ENCODE data around the gene TRPM7. TPM values are rescaled to one million over a fixed set of nuclear protein-coding genes. Genes with fewer than 3 reads are reported as not detected.

TRPM7 gene
- total and polyA plus RNA-seq, 2 donors, result 14.3 to 126 TPM

DNA sequence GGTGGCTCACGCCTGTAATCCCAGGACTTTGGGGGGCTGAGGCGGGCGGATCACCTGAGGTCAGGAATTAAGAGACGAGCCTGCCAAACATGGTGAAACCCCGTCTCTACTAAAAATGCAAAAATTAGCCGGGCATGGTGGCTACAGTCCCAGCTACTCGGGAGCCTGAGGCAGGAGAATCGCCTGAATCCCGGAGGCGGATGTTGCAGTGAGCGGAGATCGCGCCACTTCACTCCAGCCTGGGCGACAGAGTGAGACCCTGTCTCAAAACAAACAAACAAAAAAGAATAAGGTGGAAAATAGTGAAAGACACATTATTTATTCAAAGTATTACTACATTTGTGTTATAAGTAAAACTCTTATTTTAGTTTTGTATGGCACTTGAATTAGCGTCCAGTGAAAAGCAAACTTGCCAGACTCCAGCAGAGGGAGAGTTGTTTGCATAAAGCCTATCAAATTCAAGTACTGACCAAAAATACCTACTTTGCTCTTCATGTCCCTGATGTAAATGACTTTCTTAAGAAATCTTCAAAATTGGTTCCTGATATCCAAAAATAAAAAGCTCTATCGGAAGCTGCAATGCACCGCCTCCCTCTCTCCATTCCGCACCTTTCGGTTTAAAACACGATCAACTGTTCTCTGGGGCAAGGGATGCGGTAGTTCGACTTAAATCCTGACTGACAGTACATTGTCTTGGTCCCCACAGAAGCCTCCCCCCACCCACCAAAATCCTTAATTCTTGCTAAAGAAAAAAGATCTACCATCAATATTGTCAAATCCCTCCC lies 1.2 kb downstream of the TRPM7 start:
- Histone ChIP-seq H3K36me3 (ENCODE audit: insufficient read depth) (no peaks in the 10 kb centered on the region), H3K4me1 (ENCODE audit: insufficient read depth) (no peaks in the 10 kb centered on the region), H3K27ac (ENCODE audit: low read depth) (peak overlapping the region; percentile 91), H3K4me3 (ENCODE audit: low read depth, low read length) (peak overlapping the region; percentile 64)
- no peak for DNase-seq (ENCODE audit: extremely low spot score)
- WGBS, result 60% methylated on average over 22 of the region's 22 CpGs

DNA sequence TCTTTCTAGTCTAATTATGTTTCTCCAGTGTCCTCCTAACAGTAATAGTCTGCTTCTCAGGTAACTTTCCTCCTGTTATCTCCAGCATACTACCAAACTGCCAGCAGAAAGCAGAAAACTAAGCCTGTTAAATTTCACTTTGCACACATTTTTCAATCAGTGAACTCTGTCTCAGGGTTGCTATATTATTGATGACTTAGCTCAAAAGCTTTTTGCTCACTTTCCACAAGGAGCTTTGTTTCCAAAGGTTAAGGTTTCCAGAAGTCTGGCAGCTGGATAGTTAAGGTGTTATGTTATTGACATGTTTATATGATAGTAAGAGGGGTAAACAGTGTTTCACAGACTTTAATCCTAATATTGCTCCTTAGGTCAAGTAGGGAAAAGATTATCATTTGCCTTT lies 5.1 kb downstream of the TRPM7 start:
- no peaks in the 10 kb centered on the region for H3K36me3 ChIP-seq (ENCODE audit: insufficient read depth)
- no peak overlapping the region for H3K27ac ChIP-seq (ENCODE audit: low read depth)
- no peak overlapping the region for H3K4me3 ChIP-seq (ENCODE audit: low read depth, low read length)
- DNase-seq (ENCODE audit: extremely low spot score), result no peak
- no peaks in the 10 kb centered on the region for H3K4me1 ChIP-seq (ENCODE audit: insufficient read depth)

DNA sequence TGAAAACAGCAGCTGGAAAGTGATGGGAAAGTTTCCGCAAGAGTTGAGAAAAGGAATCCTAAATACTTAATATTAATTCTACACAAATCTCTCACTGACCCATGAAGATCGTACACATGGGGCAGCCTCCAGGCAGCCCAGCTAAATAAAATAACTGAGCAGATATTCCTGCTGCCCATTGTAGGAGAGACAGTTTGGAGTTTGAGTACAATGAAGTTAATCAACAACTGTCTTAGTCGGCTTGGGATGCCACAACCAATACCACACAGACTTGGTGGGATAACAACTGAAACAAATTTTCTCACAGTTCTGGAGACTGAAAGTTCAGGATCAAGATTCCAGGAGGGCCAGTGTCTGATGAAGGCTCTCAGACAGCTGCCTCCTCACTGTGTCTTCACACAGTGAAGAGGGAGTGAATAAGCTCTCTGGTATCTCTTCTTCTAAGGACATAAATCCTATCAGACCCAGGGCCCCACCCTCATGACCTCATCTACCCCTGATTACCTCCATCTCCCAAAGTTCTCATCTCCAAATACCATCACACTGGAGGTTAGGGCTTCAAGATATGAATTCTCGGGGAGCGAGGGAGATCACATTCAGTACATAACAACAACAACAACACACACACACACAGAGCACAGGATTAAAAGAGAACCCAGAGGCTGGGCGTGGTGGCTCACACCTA lies 9.7 kb downstream of the TRPM7 start:
- no peaks in the 10 kb centered on the region for H3K36me3 ChIP-seq (ENCODE audit: insufficient read depth)
- no peak overlapping the region for H3K27ac ChIP-seq (ENCODE audit: low read depth)
- H3K4me3 ChIP-seq (ENCODE audit: low read depth, low read length), result no peak overlapping the region
- no peak for DNase-seq (ENCODE audit: extremely low spot score)
- 75% methylated on average over 6 of the region's 6 CpGs for WGBS
- H3K4me1 ChIP-seq (ENCODE audit: insufficient read depth), result no peaks in the 10 kb centered on the region

DNA sequence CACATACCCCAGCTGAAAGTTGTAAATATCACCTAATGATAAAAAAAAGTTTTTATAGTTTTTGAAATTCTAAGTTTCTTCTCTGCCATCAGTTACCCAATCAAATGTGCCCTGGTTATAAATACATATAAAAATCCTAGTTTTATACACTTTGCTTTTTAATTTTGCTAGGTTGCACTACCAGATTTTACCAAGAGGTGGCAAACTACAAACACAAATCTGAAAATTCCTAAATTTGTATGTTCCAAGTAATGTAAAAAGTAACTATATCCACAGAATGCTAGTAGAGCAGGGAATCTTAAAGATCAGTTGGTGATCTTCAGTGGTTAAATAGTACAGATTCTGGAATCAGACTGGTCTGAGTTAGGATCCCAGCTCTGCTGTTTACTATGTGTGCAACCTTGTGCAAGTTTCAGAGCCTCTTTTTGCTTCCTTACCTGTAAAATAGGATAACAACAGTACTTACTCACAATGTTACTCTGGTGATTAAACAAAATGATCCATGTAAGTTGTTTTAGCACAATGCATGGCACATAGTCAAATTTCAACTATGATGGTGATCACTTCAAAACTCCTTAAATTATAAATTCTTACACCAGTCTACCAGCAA lies 11.0 kb downstream of the TRPM7 start:
- Histone ChIP-seq H3K4me1 (ENCODE audit: insufficient read depth) (no peaks in the 10 kb centered on the region), H3K4me3 (ENCODE audit: low read depth, low read length) (no peak overlapping the region), H3K36me3 (ENCODE audit: insufficient read depth) (no peaks in the 10 kb centered on the region), H3K27ac (ENCODE audit: low read depth) (no peak overlapping the region)
- DNase-seq (ENCODE audit: extremely low spot score), result no peak

DNA sequence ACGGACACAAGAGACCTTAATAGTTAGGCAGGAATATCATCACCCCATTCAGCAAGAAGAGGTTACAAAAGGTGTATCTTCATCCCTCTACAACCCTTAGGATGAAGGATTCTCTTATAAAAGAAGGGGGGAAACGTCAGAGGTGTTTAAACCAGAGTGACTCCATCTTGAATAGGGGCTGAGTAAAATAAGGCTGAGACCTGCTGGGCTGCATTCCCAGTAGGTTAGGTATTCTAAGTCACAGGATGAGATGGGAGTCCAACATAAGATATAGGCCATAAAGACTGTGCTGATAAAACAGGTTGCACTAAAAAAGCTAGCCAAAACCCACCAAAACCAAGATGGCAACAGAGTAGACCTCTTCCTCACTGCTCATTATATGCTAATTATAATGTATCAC lies 16.5 kb downstream of the TRPM7 start:
- Histone ChIP-seq H3K4me1 (ENCODE audit: insufficient read depth) (peaks cover 2% of the 10 kb centered on the region), H3K36me3 (ENCODE audit: insufficient read depth) (no peaks in the 10 kb centered on the region), H3K4me3 (ENCODE audit: low read depth, low read length) (no peak overlapping the region), H3K27ac (ENCODE audit: low read depth) (no peak overlapping the region)
- WGBS, result 79% methylated on average over 2 of the region's 2 CpGs
- DNase-seq (ENCODE audit: extremely low spot score), result no peak

DNA sequence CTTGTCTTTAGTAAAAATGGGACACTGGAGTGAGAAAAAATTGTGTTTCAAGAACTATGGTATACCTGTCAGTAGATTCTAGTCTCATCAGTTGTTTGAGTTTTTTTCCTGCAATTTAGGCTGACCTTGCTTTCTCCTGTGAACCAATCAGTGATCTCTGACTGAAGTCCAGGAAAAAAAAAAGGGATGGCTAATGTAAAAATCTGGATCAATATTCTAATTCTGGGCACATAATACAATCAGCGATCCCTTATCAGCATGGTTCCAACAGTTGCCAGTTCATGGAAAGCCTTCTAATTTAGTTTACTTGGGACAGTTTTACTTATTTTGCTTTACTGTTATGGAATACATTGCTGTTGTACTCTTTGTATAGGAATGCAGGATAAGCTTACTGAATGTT lies 17.0 kb downstream of the TRPM7 start:
- H3K27ac ChIP-seq (ENCODE audit: low read depth), result no peak overlapping the region
- H3K4me3 ChIP-seq (ENCODE audit: low read depth, low read length), result no peak overlapping the region
- DNase-seq (ENCODE audit: extremely low spot score), result no peak
- H3K4me1 ChIP-seq (ENCODE audit: insufficient read depth), result peaks cover 2% of the 10 kb centered on the region
- H3K36me3 ChIP-seq (ENCODE audit: insufficient read depth), result no peaks in the 10 kb centered on the region
- WGBS, result 95% methylated on average over 1 of the region's 1 CpG

DNA sequence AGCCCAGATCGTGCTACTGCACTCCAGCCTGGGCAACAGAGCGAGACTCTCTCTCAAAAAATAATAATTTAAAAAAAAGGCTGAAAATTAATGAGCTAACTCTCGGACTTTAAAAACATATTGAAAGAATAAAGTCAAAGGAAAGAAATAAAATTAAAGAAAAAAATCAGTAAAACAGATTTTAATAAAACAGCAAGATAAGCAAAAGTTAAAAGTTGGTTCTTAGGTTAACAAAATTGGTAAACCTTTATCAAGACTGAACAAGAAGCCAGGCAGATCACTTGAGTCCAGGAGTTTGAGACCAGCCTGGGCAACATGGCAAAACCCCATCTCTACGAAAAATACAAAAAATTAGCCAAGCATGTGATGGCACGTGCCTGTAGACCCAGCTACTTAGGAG lies 20.7 kb downstream of the TRPM7 start:
- Histone ChIP-seq H3K27ac (ENCODE audit: low read depth) (no peak overlapping the region), H3K36me3 (ENCODE audit: insufficient read depth) (no peaks in the 10 kb centered on the region), H3K4me3 (ENCODE audit: low read depth, low read length) (no peak overlapping the region), H3K4me1 (ENCODE audit: insufficient read depth) (peaks cover 2% of the 10 kb centered on the region)
- 94% methylated on average over 5 of the region's 5 CpGs for WGBS
- DNase-seq (ENCODE audit: extremely low spot score), result no peak

DNA sequence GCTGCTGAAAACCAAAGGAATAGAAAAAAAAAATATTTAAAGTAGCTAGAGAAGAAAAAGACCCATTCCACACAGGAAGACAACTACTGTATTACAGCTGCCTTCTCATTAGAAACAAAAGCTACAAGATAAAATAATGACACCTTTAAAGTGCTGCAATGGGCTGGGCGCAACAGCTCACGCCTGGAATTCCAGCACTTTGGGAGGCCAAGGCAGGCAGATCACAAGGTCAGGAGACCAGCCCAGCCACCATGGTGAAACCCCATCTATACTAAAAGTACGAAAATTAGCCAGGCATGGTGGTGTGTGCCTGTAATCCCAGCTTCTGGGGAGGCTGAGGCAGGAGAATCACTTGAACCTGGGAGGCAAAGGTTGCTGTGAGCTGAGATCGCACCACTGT lies 31.0 kb downstream of the TRPM7 start:
- DNase-seq (ENCODE audit: extremely low spot score), result no peak
- Histone ChIP-seq H3K4me3 (ENCODE audit: low read depth, low read length) (no peak overlapping the region), H3K27ac (ENCODE audit: low read depth) (no peak overlapping the region), H3K36me3 (ENCODE audit: insufficient read depth) (peaks cover 2% of the 10 kb centered on the region), H3K4me1 (ENCODE audit: insufficient read depth) (no peaks in the 10 kb centered on the region)
- 85% methylated on average over 4 of the region's 4 CpGs for WGBS

DNA sequence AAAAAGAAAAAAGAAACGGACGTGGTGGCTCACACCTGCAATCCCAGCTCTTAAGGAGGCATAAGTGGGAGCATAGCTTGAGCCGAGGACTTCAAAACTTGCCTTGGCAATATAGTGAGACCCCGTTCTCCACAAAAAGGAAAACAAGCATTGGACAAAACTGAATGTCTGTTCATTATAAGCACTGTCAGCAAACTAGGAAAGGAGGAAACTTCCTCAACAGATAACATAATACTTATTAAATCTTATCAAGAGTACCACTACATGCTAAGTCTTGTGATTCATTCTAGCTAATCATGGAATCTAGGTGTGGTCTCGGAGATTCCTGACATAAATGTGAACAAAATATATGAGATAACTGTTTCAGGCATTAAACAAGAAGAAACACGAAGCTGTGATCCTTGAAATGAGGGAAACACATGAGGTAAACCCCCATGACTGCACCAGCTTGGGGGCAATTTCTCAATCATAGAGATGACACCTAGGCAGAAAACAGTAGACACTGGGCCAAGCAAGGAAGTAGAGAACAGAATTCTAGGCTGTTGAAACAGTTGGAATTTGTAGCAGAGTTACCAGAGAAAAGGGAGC lies 33.3 kb downstream of the TRPM7 start:
- Histone ChIP-seq H3K36me3 (ENCODE audit: insufficient read depth) (peaks cover 2% of the 10 kb centered on the region), H3K4me3 (ENCODE audit: low read depth, low read length) (no peak overlapping the region), H3K4me1 (ENCODE audit: insufficient read depth) (no peaks in the 10 kb centered on the region), H3K27ac (ENCODE audit: low read depth) (no peak overlapping the region)
- 82% methylated on average over 6 of the region's 6 CpGs for WGBS
- no peak for DNase-seq (ENCODE audit: extremely low spot score)

DNA sequence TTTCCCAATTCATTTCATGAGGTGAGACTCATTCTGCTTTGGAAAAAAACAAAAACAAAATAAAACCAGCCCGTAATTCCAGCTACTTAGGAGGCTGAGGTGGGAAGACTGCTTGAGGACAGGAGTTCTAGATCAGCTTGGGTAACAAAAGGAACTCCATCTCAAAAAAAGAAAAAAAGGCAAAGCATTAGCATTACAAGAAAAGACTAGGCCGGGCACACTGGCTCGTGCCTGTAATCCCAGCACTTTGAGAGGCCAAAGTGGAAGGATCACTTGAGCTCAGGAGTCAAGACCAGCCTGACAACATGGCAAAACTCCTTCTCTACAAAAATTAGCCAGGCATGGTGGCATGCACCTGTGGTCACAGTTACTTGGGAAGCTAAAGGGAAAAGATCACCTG lies 33.9 kb downstream of the TRPM7 start:
- Histone ChIP-seq H3K27ac (ENCODE audit: low read depth) (no peak overlapping the region), H3K4me1 (ENCODE audit: insufficient read depth) (no peaks in the 10 kb centered on the region), H3K4me3 (ENCODE audit: low read depth, low read length) (no peak overlapping the region), H3K36me3 (ENCODE audit: insufficient read depth) (peaks cover 2% of the 10 kb centered on the region)
- no peak for DNase-seq (ENCODE audit: extremely low spot score)
- 94% methylated on average over 3 of the region's 3 CpGs for WGBS

DNA sequence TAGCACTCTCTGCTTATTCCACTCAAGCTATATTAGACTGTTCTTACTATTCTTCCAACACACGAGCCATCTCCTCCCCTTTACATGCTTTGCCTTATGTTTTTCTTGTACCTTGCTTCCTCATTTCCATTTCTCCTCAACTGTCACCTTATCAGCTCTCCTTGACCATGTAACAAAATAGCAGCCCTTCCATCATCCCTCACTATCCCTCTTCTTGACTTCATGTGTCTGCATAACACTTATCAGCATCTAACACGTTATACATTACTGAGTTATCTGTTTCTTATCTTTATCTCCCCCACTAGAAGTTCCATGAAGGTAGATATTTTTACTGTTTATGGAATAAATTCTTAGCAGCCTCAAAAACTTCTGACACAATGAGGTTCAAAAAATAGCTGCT lies 45.3 kb downstream of the TRPM7 start:
- WGBS, result 75% methylated on average over 2 of the region's 2 CpGs

DNA sequence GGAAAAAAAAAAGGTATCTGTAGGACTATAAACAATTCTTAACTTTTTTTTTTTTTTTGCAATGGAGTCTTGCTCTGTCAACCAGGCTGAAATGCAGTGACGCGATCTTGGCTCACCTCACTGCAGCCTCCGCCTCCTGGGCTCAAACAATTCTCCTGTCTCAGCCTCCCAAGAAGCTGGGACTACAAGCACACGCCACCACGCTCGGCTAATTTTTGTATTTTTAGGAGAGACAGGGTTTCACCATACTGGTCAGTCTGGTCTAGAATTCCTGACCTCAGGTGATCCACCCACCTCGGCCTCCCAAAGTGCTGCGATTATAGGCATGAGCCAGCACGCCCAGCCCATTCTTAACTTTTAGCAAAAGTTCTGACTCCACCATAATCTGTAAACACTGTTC lies 50.5 kb downstream of the TRPM7 start:
- H3K27ac ChIP-seq (ENCODE audit: low read depth), result no peak overlapping the region
- H3K36me3 ChIP-seq (ENCODE audit: insufficient read depth), result peaks cover 3% of the 10 kb centered on the region
- no peaks in the 10 kb centered on the region for H3K4me1 ChIP-seq (ENCODE audit: insufficient read depth)
- WGBS, result 93% methylated on average over 9 of the region's 9 CpGs
- DNase-seq (ENCODE audit: extremely low spot score), result no peak
- no peak overlapping the region for H3K4me3 ChIP-seq (ENCODE audit: low read depth, low read length)

More for the DNA sequence above, 45.3 kb downstream of the TRPM7 start:
- DNase-seq (ENCODE audit: extremely low spot score), result no peak
- Histone ChIP-seq H3K36me3 (ENCODE audit: insufficient read depth) (peaks cover 2% of the 10 kb centered on the region), H3K4me3 (ENCODE audit: low read depth, low read length) (no peak overlapping the region), H3K27ac (ENCODE audit: low read depth) (no peak overlapping the region), H3K4me1 (ENCODE audit: insufficient read depth) (no peaks in the 10 kb centered on the region)

DNA sequence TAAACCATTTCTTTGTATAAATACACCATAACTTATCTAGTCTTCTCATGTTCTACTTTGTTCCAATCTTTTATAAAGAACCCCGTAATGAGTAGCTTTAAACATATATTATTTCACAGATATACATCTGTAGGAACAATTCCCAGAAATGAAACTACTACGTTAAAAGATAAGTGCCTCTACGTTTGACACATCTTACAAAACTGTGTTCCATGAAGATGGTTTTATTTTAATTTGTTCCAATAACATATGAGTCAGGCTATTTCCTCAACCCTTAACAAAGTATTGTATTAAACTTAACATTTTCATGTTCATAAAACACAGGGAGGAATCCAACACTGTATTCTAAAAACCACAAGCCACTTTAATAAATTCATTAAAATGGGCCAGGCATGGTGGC lies 52.9 kb downstream of the TRPM7 start:
- no peak overlapping the region for H3K27ac ChIP-seq (ENCODE audit: low read depth)
- DNase-seq (ENCODE audit: extremely low spot score), result no peak
- WGBS, result 63% methylated on average over 3 of the region's 3 CpGs
- H3K4me3 ChIP-seq (ENCODE audit: low read depth, low read length), result no peak overlapping the region
- no peaks in the 10 kb centered on the region for H3K4me1 ChIP-seq (ENCODE audit: insufficient read depth)
- peaks cover 5% of the 10 kb centered on the region for H3K36me3 ChIP-seq (ENCODE audit: insufficient read depth)

DNA sequence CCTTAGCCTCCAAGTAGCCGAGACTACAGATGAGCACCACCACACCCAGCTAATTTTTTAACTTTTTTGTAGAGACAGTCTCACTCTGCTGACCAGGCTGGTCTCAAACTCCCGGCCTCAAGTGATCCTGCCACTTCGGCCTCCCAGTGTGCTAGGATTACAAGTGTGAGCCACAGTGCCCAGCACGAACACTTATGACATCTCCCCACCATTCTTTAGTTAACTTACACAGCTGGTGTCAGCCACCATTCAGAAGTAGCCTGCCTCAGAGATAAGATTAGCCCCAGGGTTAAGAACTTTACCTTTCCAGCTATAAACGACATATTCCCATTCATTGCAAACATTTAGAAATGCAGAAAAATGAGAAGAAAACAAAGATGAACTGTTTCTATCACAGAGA lies 58.2 kb downstream of the TRPM7 start:
- 93% methylated on average over 5 of the region's 5 CpGs for WGBS
- no peak for DNase-seq (ENCODE audit: extremely low spot score)
- H3K4me1 ChIP-seq (ENCODE audit: insufficient read depth), result no peaks in the 10 kb centered on the region
- H3K4me3 ChIP-seq (ENCODE audit: low read depth, low read length), result no peak overlapping the region
- no peak overlapping the region for H3K27ac ChIP-seq (ENCODE audit: low read depth)
- peaks cover 3% of the 10 kb centered on the region for H3K36me3 ChIP-seq (ENCODE audit: insufficient read depth)
